Esophagus muscularis mucosa (tissue), 3 donors: ENCODE data around the gene LRRC27.

Experiments
- CTCF ChIP-seq, 3 experiments: fragments of 200-600 bp in 2 of 3; fragments of 450-650 bp in 1 of 3; sonication (generic) in 2 of 3; IDR thresholded peaks; one replicate each; pipeline ENCODE4 v1.5.1; 2017 to 2019; ENCODE audit warnings: antibody characterized with exemption in 3 of 3, mild to moderate bottlenecking in 2 of 3, moderate library complexity in 1 of 3
- POLR2AphosphoS5 ChIP-seq, 2 donors: sonication (generic); formaldehyde crosslinking; IDR thresholded peaks; one replicate each; pipeline ENCODE4 v1.6.1; 2017; ENCODE audit warnings: antibody characterized with exemption in 2 of 2

DNA sequence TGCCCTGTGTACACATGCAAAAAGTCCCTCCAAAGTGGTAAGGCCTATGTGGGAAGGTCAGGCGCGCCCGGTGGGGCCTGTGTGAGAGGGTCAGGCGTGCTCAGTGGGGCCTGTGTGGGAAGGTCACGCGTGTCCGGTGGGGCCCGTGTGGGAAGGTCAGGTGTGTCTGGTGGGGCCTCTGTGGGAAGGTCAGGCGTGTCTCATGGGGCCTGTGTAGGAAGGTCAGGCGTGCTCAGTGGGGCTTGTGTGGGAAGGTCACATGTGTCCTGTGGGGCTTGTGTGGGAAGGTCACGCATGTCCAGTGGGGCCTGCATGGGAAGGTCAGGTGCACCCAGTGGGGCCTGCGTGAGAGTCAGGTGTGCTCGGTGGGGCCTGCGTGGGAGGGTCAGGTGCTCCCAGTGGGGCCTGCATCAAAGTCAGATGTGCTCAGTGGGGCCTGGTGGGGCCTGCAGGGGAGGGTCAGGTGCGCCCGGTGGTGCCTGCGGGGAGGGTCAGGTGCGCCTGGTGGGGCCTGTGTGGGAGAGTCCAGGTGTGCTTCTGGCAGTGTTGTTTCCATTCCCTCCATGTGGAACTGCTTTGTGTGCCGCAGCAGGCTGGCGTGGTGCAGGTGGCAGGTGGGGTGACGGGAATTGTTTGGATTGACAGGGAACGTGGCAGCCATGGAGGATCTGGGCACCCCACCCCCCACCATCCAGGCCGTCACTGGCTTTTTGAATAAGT is 15.4 kb downstream of the LRRC27 start:
- TF ChIP-seq CTCF (IDR thresholded peaks at IDR 0.05) (no peak), POLR2AphosphoS5 (IDR thresholded peaks at IDR 0.05) (no peak)
